Measurements from ENCODE around the gene ADAMTS12. TPM values are rescaled to one million over a fixed set of nuclear protein-coding genes. Genes with fewer than 3 reads are reported as not detected.
"Not testable (repeated sequence)": the region's sequence is repeated elsewhere in the genome, so short reads cannot be mapped to it uniquely, and the experiment has no call there.

Gene ADAMTS12
- total and polyA plus RNA-seq, 2 donors = 2.5 to 28.8 TPM

- DNase-seq (ENCODE audit: extremely low spot score) = no peak
- Histone ChIP-seq H3K36me3 (ENCODE audit: insufficient read depth) (no peaks in the 10 kb centered on the region), H3K4me3 (ENCODE audit: low read depth, low read length) (no peak overlapping the region), H3K4me1 (ENCODE audit: insufficient read depth) (no peaks in the 10 kb centered on the region), H3K27ac (ENCODE audit: low read depth) (no peak overlapping the region)
- WGBS = 89% methylated on average over 6 of the region's 6 CpGs
These were observed 341.7 kb downstream of the ADAMTS12 start for GRCh38 chr5:33549982-33550567.

DNA sequence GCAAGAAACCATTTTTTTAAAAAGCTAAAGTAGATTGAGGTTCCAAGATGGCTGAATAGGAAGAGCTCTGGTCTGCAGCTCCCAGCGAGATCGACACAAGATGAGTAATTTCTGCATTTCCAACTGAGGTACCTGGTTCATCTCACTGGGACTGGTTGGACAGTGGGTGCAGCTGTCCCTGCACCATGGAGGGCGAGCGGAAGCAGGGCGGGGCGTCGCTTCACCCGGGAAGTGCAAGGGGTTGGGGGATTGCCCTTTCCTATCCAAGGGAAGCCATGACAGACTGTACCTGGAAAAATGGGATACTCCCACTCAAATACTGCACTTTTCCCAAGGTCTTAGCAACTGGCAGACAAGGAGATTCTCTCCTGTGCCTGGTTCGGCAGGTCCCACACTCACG is 352.0 kb downstream of the ADAMTS12 start:
- H3K27ac ChIP-seq (ENCODE audit: low read depth); H3K4me3 ChIP-seq (ENCODE audit: low read depth, low read length); DNase-seq (ENCODE audit: extremely low spot score); H3K4me1 ChIP-seq (ENCODE audit: insufficient read depth); H3K36me3 ChIP-seq (ENCODE audit: insufficient read depth): not testable (repeated sequence)
- WGBS = 87% methylated on average over 10 of the region's 10 CpGs

GRCh38 chr5:33539212-33539611 is 352.6 kb downstream of the ADAMTS12 start:
- no peaks in the 10 kb centered on the region for H3K36me3 ChIP-seq (ENCODE audit: insufficient read depth)
- H3K27ac ChIP-seq (ENCODE audit: low read depth) = no peak overlapping the region
- H3K4me3 ChIP-seq (ENCODE audit: low read depth, low read length) = no peak overlapping the region
- no peak for DNase-seq (ENCODE audit: extremely low spot score)
- H3K4me1 ChIP-seq (ENCODE audit: insufficient read depth) = no peaks in the 10 kb centered on the region
- WGBS = 81% methylated on average over 1 of the region's 1 CpG

GRCh38 chr5:33538201-33538600 is 353.6 kb downstream of the ADAMTS12 start:
- Histone ChIP-seq H3K27ac (ENCODE audit: low read depth) (no peak overlapping the region), H3K36me3 (ENCODE audit: insufficient read depth) (no peaks in the 10 kb centered on the region), H3K4me3 (ENCODE audit: low read depth, low read length) (no peak overlapping the region), H3K4me1 (ENCODE audit: insufficient read depth) (no peaks in the 10 kb centered on the region)
- DNase-seq (ENCODE audit: extremely low spot score) = no peak
- WGBS = 83% methylated on average over 2 of the region's 2 CpGs

GRCh38 chr5:33537240-33537639 is 354.6 kb downstream of the ADAMTS12 start:
- H3K27ac ChIP-seq (ENCODE audit: low read depth) = no peak overlapping the region
- no peak overlapping the region for H3K4me3 ChIP-seq (ENCODE audit: low read depth, low read length)
- H3K36me3 ChIP-seq (ENCODE audit: insufficient read depth) = no peaks in the 10 kb centered on the region
- no peaks in the 10 kb centered on the region for H3K4me1 ChIP-seq (ENCODE audit: insufficient read depth)
- no peak for DNase-seq (ENCODE audit: extremely low spot score)
- 82% methylated on average over 1 of the region's 1 CpG for WGBS

DNA sequence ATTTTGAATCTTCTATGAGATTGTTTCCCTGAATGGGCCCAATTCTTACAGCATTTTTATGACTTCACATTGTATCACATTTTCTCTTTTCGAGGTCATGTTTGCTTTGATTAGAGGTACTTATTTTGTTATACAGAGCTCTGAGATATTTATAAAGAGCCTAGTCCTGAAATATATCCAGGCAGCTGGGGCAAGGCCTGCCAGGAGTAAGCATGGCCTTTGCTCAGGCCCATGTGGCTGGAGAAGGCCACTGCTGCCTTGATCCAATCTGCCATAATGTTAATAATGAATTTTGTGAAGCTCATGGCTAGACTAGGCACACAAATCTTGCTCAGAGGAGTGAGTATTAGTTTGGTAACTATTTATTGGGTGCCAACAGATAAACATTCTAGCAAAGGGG is 355.0 kb downstream of the ADAMTS12 start:
- no peak overlapping the region for H3K27ac ChIP-seq (ENCODE audit: low read depth)
- no peak for DNase-seq (ENCODE audit: extremely low spot score)
- H3K4me3 ChIP-seq (ENCODE audit: low read depth, low read length) = no peak overlapping the region
- H3K36me3 ChIP-seq (ENCODE audit: insufficient read depth) = no peaks in the 10 kb centered on the region
- H3K4me1 ChIP-seq (ENCODE audit: insufficient read depth) = no peaks in the 10 kb centered on the region
- 84% methylated on average over 1 of the region's 1 CpG for WGBS

DNA sequence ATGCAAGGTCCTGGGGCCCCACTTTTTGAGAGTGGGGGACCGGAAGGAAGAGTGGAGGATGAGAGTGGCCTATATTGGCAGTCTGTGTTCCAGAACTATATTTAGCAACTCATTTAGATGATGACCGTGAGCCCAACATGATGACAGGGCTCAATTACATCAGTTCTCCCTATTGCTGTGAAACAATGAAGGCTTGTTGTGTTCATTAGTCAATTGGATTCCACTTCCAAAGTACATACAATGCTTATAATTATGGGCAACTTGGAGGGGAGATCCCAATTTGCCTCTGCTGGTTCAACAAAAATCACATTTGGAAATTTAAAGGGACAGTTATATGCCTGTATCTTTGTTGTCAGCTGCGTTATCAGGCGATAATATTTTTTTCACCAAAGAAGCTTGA is 360.0 kb downstream of the ADAMTS12 start:
- no peak for DNase-seq (ENCODE audit: extremely low spot score)
- no peak overlapping the region for H3K4me3 ChIP-seq (ENCODE audit: low read depth, low read length)
- H3K36me3 ChIP-seq (ENCODE audit: insufficient read depth) = no peaks in the 10 kb centered on the region
- H3K4me1 ChIP-seq (ENCODE audit: insufficient read depth) = no peaks in the 10 kb centered on the region
- no peak overlapping the region for H3K27ac ChIP-seq (ENCODE audit: low read depth)
- 79% methylated on average over 4 of the region's 4 CpGs for WGBS

GRCh38 chr5:33531037-33531298 is 360.8 kb downstream of the ADAMTS12 start:
- 97% methylated on average over 3 of the region's 3 CpGs for WGBS
- no peaks in the 10 kb centered on the region for H3K36me3 ChIP-seq (ENCODE audit: insufficient read depth)
- no peak overlapping the region for H3K27ac ChIP-seq (ENCODE audit: low read depth)

DNA sequence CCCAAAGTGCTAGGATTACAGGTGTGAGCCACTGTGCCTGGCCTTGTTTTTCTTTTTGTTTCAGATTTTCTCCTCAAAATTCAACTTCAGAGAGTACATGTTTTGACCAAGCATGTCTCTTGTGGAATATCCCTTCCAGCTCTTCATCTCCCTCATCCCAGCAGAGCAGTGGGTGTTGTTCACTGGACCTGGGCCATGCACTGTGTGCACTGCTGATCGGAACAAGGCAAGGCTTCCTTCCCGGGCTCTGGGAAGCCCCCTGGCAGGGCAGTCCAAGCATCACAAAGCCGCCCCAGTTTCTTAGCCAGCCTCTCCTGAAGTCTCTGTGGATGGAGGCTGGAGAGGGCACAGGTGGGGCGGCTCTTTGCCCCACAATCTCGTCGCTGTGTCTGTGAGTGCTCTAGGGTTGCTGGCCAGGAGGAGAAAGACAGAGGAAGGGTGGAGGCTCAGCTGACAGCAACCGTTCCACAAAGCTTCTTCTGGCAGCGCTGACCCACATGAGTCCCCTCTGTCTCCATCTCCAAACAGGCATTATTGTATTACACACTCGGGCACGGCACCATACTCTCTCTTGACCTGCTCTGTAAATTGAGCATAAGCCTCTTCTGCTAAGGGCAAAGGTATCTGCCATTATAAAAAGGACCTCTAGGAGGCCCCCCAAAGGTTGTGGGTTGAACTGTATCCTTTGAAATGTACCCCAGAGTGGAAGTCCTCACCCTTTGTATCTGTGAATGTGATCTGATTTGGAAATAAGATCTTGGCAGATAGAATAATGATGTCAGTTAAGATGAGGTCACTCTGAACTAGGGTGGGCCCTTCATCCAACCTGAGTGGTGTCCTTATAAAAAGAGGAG is 361.4 kb downstream of the ADAMTS12 start:
- H3K36me3 ChIP-seq (ENCODE audit: insufficient read depth) = no peaks in the 10 kb centered on the region
- WGBS = 80% methylated on average over 10 of the region's 10 CpGs
- H3K4me1 ChIP-seq (ENCODE audit: insufficient read depth) = no peaks in the 10 kb centered on the region
- no peak overlapping the region for H3K27ac ChIP-seq (ENCODE audit: low read depth)
- H3K4me3 ChIP-seq (ENCODE audit: low read depth, low read length) = no peak overlapping the region
- DNase-seq (ENCODE audit: extremely low spot score) = no peak

More at GRCh38 chr5:33531037-33531298, 360.8 kb downstream of the ADAMTS12 start:
- Histone ChIP-seq H3K4me3 (ENCODE audit: low read depth, low read length) (no peak overlapping the region), H3K4me1 (ENCODE audit: insufficient read depth) (no peaks in the 10 kb centered on the region)
- no peak for DNase-seq (ENCODE audit: extremely low spot score)

- no peaks in the 10 kb centered on the region for H3K4me1 ChIP-seq (ENCODE audit: insufficient read depth)
- DNase-seq (ENCODE audit: extremely low spot score) = no peak
- no peaks in the 10 kb centered on the region for H3K36me3 ChIP-seq (ENCODE audit: insufficient read depth)
- WGBS = 75% methylated on average over 2 of the region's 2 CpGs
- no peak overlapping the region for H3K27ac ChIP-seq (ENCODE audit: low read depth)
- no peak overlapping the region for H3K4me3 ChIP-seq (ENCODE audit: low read depth, low read length)
These were observed 364.1 kb downstream of the ADAMTS12 start for GRCh38 chr5:33527696-33528095.

DNA sequence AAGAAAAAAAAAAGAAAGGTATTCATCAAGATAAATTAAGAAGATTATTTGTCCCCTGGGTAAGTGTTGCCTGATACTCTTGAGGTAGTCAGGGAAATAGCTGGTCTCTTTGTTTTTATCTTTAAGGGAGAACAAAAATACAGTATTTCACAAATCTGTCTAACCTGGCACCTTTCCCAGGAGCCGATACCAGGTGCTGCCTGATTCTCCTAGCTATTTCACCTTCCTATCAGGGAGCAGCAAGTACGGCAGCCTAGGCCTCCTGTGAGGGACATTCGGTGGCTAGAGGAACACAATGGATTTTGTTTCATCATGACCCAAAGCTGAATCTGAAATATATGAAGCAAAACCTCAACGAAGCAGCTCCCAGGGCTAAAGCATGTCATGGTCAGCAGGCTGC is 365.0 kb downstream of the ADAMTS12 start:
- H3K36me3 ChIP-seq (ENCODE audit: insufficient read depth) = no peaks in the 10 kb centered on the region
- WGBS = 81% methylated on average over 4 of the region's 4 CpGs
- H3K4me3 ChIP-seq (ENCODE audit: low read depth, low read length) = no peak overlapping the region
- H3K27ac ChIP-seq (ENCODE audit: low read depth) = no peak overlapping the region
- no peaks in the 10 kb centered on the region for H3K4me1 ChIP-seq (ENCODE audit: insufficient read depth)
- no peak for DNase-seq (ENCODE audit: extremely low spot score)

- DNase-seq (ENCODE audit: extremely low spot score) = no peak
- Histone ChIP-seq H3K4me1 (ENCODE audit: insufficient read depth) (no peaks in the 10 kb centered on the region), H3K36me3 (ENCODE audit: insufficient read depth) (no peaks in the 10 kb centered on the region), H3K4me3 (ENCODE audit: low read depth, low read length) (no peak overlapping the region), H3K27ac (ENCODE audit: low read depth) (no peak overlapping the region)
- WGBS = 63% methylated on average over 2 of the region's 2 CpGs
These were observed 367.3 kb downstream of the ADAMTS12 start for GRCh38 chr5:33524476-33524875.

DNA sequence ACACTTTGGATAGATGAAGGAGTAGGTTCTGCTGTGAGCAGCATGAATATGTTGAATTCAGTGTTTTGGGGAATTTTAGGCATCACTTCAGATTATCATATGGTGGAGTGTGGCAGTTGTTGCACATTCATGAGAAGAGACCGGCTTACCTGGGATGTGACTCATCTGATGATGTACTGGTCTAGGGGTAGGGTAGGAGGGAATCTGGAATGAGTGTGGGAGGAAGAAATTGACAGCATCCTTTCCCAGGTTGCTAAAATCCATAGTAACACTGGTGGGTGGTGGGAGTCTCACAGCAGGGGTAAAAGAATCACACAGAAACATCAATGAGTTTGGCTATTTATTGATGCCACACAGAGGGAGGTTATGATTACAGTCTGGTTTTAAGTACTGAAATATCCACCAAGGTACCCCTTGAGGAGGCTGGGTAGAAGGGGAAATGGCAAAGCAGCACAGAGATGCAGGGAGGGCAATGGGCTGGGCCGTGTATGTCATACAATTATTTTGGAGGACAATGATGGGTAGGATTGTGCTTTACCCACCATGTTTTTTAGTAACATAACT is 368.5 kb downstream of the ADAMTS12 start:
- H3K27ac ChIP-seq (ENCODE audit: low read depth) = no peak overlapping the region
- WGBS = 91% methylated on average over 2 of the region's 2 CpGs
- H3K4me1 ChIP-seq (ENCODE audit: insufficient read depth) = no peaks in the 10 kb centered on the region
- H3K36me3 ChIP-seq (ENCODE audit: insufficient read depth) = no peaks in the 10 kb centered on the region
- DNase-seq (ENCODE audit: extremely low spot score) = no peak
- H3K4me3 ChIP-seq (ENCODE audit: low read depth, low read length) = no peak overlapping the region

DNA sequence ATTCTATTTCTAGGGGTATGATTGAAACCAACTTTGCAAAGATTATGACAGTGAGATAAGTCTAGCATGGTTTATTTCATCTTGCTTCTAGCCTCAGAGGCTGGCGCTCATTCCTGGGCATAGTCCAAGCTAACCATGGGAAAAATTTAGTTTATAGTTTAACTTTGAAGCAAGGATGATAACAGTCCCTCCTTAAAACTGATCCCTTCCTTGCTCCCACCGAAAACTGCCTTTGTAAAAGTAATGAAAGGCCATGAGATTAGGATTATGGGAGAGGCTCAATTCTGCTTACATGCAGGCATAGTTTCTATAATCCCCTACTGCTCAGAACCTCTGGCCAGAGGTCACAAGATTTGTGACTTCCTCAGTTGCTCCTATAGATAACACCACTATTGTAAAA is 375.4 kb downstream of the ADAMTS12 start:
- H3K4me3 ChIP-seq (ENCODE audit: low read depth, low read length) = no peak overlapping the region
- H3K36me3 ChIP-seq (ENCODE audit: insufficient read depth) = no peaks in the 10 kb centered on the region
- no peak for DNase-seq (ENCODE audit: extremely low spot score)
- 28% methylated on average over 2 of the region's 2 CpGs for WGBS
- H3K4me1 ChIP-seq (ENCODE audit: insufficient read depth) = no peaks in the 10 kb centered on the region
- no peak overlapping the region for H3K27ac ChIP-seq (ENCODE audit: low read depth)

Data from urinary bladder (tissue), 4 donors.